OCI-LY1 (cell line): ENCODE data around the gene ELOVL4.

ENCODE experiments used
- H2AFZ ChIP-seq: fragments of 200-600 bp; sonication (generic), shearing (Covaris generic); 2 replicates; pipeline ENCODE4 v1.6.0; 2014; ENCODE audit warnings: antibody characterized with exemption, mild to moderate bottlenecking, low read length
- H3F3A ChIP-seq: fragments of 200-600 bp; sonication (generic), shearing (Covaris generic); 2 replicates; pipeline ENCODE4 v1.6.0; 2014; ENCODE audit warnings: mild to moderate bottlenecking, antibody characterized with exemption, low read length, moderate library complexity; ENCODE audit not compliant: insufficient read depth
- H3K27ac ChIP-seq: fragments of 200-600 bp; sonication (generic); 2 replicates; pipeline ENCODE4 v1.5.1; 2014; ENCODE audit warnings: low read length, mixed run types, mild to moderate bottlenecking, low read depth; ENCODE audit not compliant: poor library complexity, severe bottlenecking
- H3K27me3 ChIP-seq: fragments of 200-600 bp; sonication (generic); 2 replicates; pipeline ENCODE4 v1.6.0; 2014; ENCODE audit warnings: antibody characterized with exemption, mild to moderate bottlenecking, low read length, moderate library complexity; ENCODE audit not compliant: insufficient read depth
- H3K36me3 ChIP-seq: fragments of 200-600 bp; sonication (generic); 2 replicates; pipeline ENCODE4 v1.6.1; 2014; ENCODE audit warnings: mild to moderate bottlenecking, antibody characterized with exemption, low read length, moderate library complexity, mixed read lengths; ENCODE audit not compliant: insufficient read depth
- H3K4me1 ChIP-seq: fragments of 200-600 bp; sonication (generic); 2 replicates; pipeline ENCODE4 v1.5.1; 2014; ENCODE audit warnings: mild to moderate bottlenecking, low read length, moderate library complexity; ENCODE audit not compliant: insufficient read depth, severe bottlenecking
- H3K4me2 ChIP-seq: fragments of 200-600 bp; sonication (generic), shearing (Covaris generic); 2 replicates; pipeline ENCODE4 v1.6.1; 2014; ENCODE audit warnings: low read length
- H3K4me3 ChIP-seq: fragments of 200-600 bp; sonication (generic); 2 replicates; pipeline ENCODE4 v1.5.1; 2014; ENCODE audit warnings: low read length, low read depth, mild to moderate bottlenecking, mixed read lengths; ENCODE audit not compliant: poor library complexity, severe bottlenecking
- H3K79me2 ChIP-seq: fragments of 200-600 bp; shearing (Covaris generic); 2 replicates; pipeline ENCODE4 v1.6.1; 2016; ENCODE audit warnings: mixed run types, low read length, mixed read lengths; ENCODE audit not compliant: insufficient read depth
- H3K9ac ChIP-seq: fragments of 200-600 bp; sonication (generic), shearing (Covaris generic); 2 replicates; pipeline ENCODE4 v1.6.1; 2014; ENCODE audit warnings: mild to moderate bottlenecking, low read length, mixed read lengths
- H3K9me2 ChIP-seq: fragments of 200-600 bp; sonication (generic), shearing (Covaris generic); 2 replicates; pipeline ENCODE4 v1.6.1; 2014; ENCODE audit warnings: low read depth, mild to moderate bottlenecking, low read length, mixed read lengths
- H3K9me3 ChIP-seq: fragments of 200-600 bp; shearing (Covaris generic); 2 replicates; pipeline ENCODE4 v1.6.1; 2014; ENCODE audit warnings: low read length, mixed read lengths
- H4K20me1 ChIP-seq: fragments of 200-600 bp; sonication (generic), shearing (Covaris generic); 2 replicates; pipeline ENCODE4 v1.6.0; 2016; ENCODE audit warnings: mild to moderate bottlenecking, low read length; ENCODE audit not compliant: insufficient read depth
- CTCF ChIP-seq: fragments of 200-600 bp; sonication (generic), shearing (Covaris generic); IDR thresholded peaks from 2 replicates; pipeline ENCODE4 v1.5.1; 2017; ENCODE audit warnings: mild to moderate bottlenecking, antibody characterized with exemption, low read length, moderate library complexity, mixed read lengths
- EZH2 ChIP-seq: fragments of 200-600 bp; sonication (generic), shearing (Covaris generic); IDR thresholded peaks from 2 replicates; pipeline ENCODE4 v1.8.0; 2017; ENCODE audit warnings: borderline replicate concordance, mixed run types, mild to moderate bottlenecking, antibody characterized with exemption, low read length, moderate library complexity, mixed read lengths

Gene ELOVL4

GRCh38 chr6:79872986-79873385, 74.4 kb downstream of the ELOVL4 start:
- peaks cover 11% of the 10 kb centered on the region for H3K4me1 ChIP-seq
- no peak overlapping the region for H3K9ac ChIP-seq
- TF ChIP-seq CTCF (no peak), EZH2 (no peak)
- H3K27ac ChIP-seq, result no peak overlapping the region
- H3K4me2 ChIP-seq, result no peak overlapping the region
- no peaks in the 10 kb centered on the region for H3K9me3 ChIP-seq
- no peaks in the 10 kb centered on the region for H3K36me3 ChIP-seq
- no peaks in the 10 kb centered on the region for H3K9me2 ChIP-seq
- no peaks in the 10 kb centered on the region for H4K20me1 ChIP-seq
- H3K27me3 ChIP-seq, result no peaks in the 10 kb centered on the region
- no peak overlapping the region for H3K4me3 ChIP-seq
- no peak overlapping the region for H2AFZ ChIP-seq
- H3F3A ChIP-seq, result no peaks in the 10 kb centered on the region
- no peaks in the 10 kb centered on the region for H3K79me2 ChIP-seq

- peaks cover 11% of the 10 kb centered on the region for H3K4me1 ChIP-seq
- H3K9me2 ChIP-seq, result no peaks in the 10 kb centered on the region
- H4K20me1 ChIP-seq, result no peaks in the 10 kb centered on the region
- H3F3A ChIP-seq, result no peaks in the 10 kb centered on the region
- H3K4me2 ChIP-seq, result no peak overlapping the region
- H2AFZ ChIP-seq, result no peak overlapping the region
- no peak overlapping the region for H3K9ac ChIP-seq
- no peaks in the 10 kb centered on the region for H3K9me3 ChIP-seq
- H3K4me3 ChIP-seq, result no peak overlapping the region
- no peak for TF ChIP-seq EZH2
- TF ChIP-seq CTCF, result no peak
- H3K27me3 ChIP-seq, result no peaks in the 10 kb centered on the region
- no peaks in the 10 kb centered on the region for H3K36me3 ChIP-seq
- H3K79me2 ChIP-seq, result no peaks in the 10 kb centered on the region
- H3K27ac ChIP-seq, result no peak overlapping the region
Measured at GRCh38 chr6:79872303-79872702, 75.0 kb downstream of the ELOVL4 start.

GRCh38 chr6:79869600-79870084, 77.7 kb downstream of the ELOVL4 start:
- Histone ChIP-seq H3F3A (no peaks in the 10 kb centered on the region), H3K4me3 (peak overlapping the region; percentile 43), H3K9ac (peak overlapping the region; percentile 29; the same call in 1 of the 2 replicates), H3K9me3 (no peaks in the 10 kb centered on the region), H3K36me3 (no peaks in the 10 kb centered on the region), H3K9me2 (no peaks in the 10 kb centered on the region), H3K4me1 (peaks cover 11% of the 10 kb centered on the region), H3K27me3 (no peaks in the 10 kb centered on the region), H3K79me2 (no peaks in the 10 kb centered on the region), H3K27ac (no peak overlapping the region), H2AFZ (peak overlapping the region; percentile 100), H4K20me1 (no peaks in the 10 kb centered on the region), H3K4me2 (peak overlapping the region; percentile 70)
- TF ChIP-seq EZH2, result no peak
- TF ChIP-seq CTCF, result peak; percentile 83
